HL-60 (cell line): ENCODE measurements around the gene AQP1.

Experiments
- DNase-seq, 2 experiments: peaks; one replicate each; pipeline ENCODE4 v3.0.0-alpha.2; 2010 to 2020; ENCODE audit warnings: low read depth in 1 of 2, low spot score in 1 of 2
- H3K27ac ChIP-seq: fragments of 250-450 bp; sonication (Bioruptor Pico); replicated peaks from 2 replicates; pipeline ENCODE4 v1.5.1; 2020; ENCODE audit warnings: mild to moderate bottlenecking, moderate library complexity
- H3K27me3 ChIP-seq: fragments of 250-450 bp; sonication (Bioruptor Pico); 2 replicates; pipeline ENCODE4 v1.5.1; 2021; ENCODE audit warnings: mild to moderate bottlenecking, moderate library complexity; ENCODE audit not compliant: insufficient read depth, poor library complexity, severe bottlenecking
- H3K4me3 ChIP-seq: replicated peaks from 2 replicates; pipeline ENCODE4 v1.5.1; 2011; ENCODE audit warnings: mild to moderate bottlenecking, control low read depth, low read length; ENCODE audit not compliant: insufficient read depth
- GABPA ChIP-seq: IDR thresholded peaks from 2 replicates; pipeline ENCODE4 v1.6.1; 2012; ENCODE audit warnings: low read depth
- POLR2AphosphoS5 ChIP-seq: IDR thresholded peaks from 2 replicates; pipeline ENCODE4 v1.6.1; 2012; ENCODE audit warnings: low read depth
- SPI1 ChIP-seq: IDR thresholded peaks from 2 replicates; pipeline ENCODE4 v1.6.1; 2012; ENCODE audit warnings: low read depth, mild to moderate bottlenecking, borderline replicate concordance
- TF ChIP-seq, protein P1 (sequence below): IDR thresholded peaks from 2 replicates; pipeline ENCODE4 v1.6.1; 2012; ENCODE audit warnings: low read depth; ENCODE audit not compliant: insufficient replicate concordance
- TF ChIP-seq, protein P2 (sequence below): IDR thresholded peaks from one replicate; pipeline ENCODE4 v1.5.1; 2011; ENCODE audit warnings: low read length, control low read depth, inconsistent platforms; ENCODE audit not compliant: insufficient read depth

AQP1 gene

GRCh38 chr7:30913821-30914515 lies 2.3 kb downstream of the AQP1 start:
- DNase-seq: no peak
- H3K27ac ChIP-seq: no peak overlapping the region
- TF ChIP-seq, protein P1, sequence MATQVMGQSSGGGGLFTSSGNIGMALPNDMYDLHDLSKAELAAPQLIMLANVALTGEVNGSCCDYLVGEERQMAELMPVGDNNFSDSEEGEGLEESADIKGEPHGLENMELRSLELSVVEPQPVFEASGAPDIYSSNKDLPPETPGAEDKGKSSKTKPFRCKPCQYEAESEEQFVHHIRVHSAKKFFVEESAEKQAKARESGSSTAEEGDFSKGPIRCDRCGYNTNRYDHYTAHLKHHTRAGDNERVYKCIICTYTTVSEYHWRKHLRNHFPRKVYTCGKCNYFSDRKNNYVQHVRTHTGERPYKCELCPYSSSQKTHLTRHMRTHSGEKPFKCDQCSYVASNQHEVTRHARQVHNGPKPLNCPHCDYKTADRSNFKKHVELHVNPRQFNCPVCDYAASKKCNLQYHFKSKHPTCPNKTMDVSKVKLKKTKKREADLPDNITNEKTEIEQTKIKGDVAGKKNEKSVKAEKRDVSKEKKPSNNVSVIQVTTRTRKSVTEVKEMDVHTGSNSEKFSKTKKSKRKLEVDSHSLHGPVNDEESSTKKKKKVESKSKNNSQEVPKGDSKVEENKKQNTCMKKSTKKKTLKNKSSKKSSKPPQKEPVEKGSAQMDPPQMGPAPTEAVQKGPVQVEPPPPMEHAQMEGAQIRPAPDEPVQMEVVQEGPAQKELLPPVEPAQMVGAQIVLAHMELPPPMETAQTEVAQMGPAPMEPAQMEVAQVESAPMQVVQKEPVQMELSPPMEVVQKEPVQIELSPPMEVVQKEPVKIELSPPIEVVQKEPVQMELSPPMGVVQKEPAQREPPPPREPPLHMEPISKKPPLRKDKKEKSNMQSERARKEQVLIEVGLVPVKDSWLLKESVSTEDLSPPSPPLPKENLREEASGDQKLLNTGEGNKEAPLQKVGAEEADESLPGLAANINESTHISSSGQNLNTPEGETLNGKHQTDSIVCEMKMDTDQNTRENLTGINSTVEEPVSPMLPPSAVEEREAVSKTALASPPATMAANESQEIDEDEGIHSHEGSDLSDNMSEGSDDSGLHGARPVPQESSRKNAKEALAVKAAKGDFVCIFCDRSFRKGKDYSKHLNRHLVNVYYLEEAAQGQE: no peak
- TF ChIP-seq GABPA: no peak
- no peak for TF ChIP-seq SPI1
- TF ChIP-seq, protein P2, sequence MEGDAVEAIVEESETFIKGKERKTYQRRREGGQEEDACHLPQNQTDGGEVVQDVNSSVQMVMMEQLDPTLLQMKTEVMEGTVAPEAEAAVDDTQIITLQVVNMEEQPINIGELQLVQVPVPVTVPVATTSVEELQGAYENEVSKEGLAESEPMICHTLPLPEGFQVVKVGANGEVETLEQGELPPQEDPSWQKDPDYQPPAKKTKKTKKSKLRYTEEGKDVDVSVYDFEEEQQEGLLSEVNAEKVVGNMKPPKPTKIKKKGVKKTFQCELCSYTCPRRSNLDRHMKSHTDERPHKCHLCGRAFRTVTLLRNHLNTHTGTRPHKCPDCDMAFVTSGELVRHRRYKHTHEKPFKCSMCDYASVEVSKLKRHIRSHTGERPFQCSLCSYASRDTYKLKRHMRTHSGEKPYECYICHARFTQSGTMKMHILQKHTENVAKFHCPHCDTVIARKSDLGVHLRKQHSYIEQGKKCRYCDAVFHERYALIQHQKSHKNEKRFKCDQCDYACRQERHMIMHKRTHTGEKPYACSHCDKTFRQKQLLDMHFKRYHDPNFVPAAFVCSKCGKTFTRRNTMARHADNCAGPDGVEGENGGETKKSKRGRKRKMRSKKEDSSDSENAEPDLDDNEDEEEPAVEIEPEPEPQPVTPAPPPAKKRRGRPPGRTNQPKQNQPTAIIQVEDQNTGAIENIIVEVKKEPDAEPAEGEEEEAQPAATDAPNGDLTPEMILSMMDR: no peak
- TF ChIP-seq POLR2AphosphoS5: no peak
- H3K4me3 ChIP-seq: no peak overlapping the region
- H3K27me3 ChIP-seq: no peaks in the 10 kb centered on the region

DNA sequence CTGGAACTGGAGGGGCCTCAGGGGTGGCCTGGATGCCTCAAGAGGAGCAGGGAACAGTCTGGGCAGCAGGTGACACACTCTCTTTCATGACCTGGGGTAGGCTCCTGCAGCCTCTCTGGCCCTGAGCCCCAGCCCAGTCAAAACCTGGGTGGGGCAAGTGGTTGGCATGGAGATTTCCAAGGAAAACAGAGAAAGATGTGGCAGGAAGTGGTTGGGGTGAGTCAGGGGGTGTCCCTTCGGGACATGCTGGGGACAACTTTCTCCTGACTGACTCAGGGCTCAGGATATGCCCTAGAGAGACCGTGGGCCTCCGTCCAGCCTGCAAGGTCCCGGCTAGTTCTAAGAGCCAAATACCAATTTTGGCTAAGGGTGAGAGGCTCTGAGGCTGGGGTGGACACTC lies 2.9 kb downstream of the AQP1 start:
- no peak for TF ChIP-seq SPI1
- TF ChIP-seq POLR2AphosphoS5: no peak
- no peak for TF ChIP-seq GABPA
- TF ChIP-seq, protein P1: no peak
- TF ChIP-seq, protein P2: no peak
- no peak overlapping the region for H3K27ac ChIP-seq
- no peaks in the 10 kb centered on the region for H3K27me3 ChIP-seq
- no peak for DNase-seq
- H3K4me3 ChIP-seq: no peak overlapping the region

DNA sequence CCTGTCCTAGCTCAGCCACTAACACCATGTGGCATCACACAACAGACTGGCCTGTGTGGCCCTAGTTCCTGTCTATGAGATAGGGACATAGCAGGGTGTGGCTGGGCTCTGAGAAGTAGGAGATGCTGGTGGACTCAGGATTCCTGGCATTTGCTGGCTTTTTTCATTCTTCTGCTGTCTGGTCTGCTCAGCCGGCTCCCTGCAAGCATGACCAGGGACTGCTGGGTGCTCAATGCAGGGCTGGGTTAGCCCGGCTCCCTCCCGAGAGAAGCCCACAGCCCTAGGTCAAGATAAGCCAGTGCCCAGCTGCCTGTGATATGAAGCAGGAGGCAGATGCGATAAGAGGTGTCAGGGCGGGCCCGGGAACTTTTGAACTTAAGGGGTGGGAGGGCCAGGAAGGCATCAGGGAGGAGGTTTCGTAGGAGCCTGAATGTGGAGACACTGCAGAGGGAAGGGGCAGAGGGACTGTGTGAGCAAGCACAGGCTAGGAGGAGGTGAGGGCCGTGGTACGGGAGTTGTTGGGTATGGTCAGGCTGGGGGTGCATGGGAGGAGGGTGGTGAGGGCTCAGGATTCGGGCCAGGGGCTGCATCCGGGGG lies 3.5 kb downstream of the AQP1 start:
- Histone ChIP-seq H3K4me3 (no peak overlapping the region), H3K27me3 (no peaks in the 10 kb centered on the region), H3K27ac (no peak overlapping the region)
- DNase-seq: no peak
- TF ChIP-seq GABPA (no peak), SPI1 (no peak), POLR2AphosphoS5 (no peak)
- TF ChIP-seq, protein P2: no peak
- TF ChIP-seq, protein P1: no peak
